Measurements from ENCODE around the gene SLC38A8. TPM values are rescaled to one million over a fixed set of nuclear protein-coding genes. Genes with fewer than 3 reads are reported as not detected.

SLC38A8 gene
- total RNA-seq, 2 donors from 2014 or later, result not detected

- no peak for DNase-seq
- intact Hi-C loops (cut with DNase I), result loop anchor here in 1 of 2 donors (5.0 to 10.0 kb wide), 2 partner anchors 95 to 518 kb away; no protein-coding TSS in a partner anchor
Observed at GRCh38 chr16:83967091-83967490, 75.5 kb downstream of the SLC38A8 start.

GRCh38 chr16:83966153-83966696 is 76.4 kb downstream of the SLC38A8 start:
- DNase-seq, result peak; percentile 11
- no peak for ATAC-seq
- intact Hi-C loops (cut with DNase I), result loop anchor here in 1 of 2 donors (5.0 to 10.0 kb wide), 2 partner anchors 96 to 519 kb away; no protein-coding TSS in a partner anchor

More at GRCh38 chr16:83967091-83967490, 75.5 kb downstream of the SLC38A8 start:
- no peak for ATAC-seq

GRCh38 chr16:83965444-83966152 is 77.0 kb downstream of the SLC38A8 start:
- DNase-seq (peak; percentile 25), ATAC-seq (no peak)
- intact Hi-C loops (cut with DNase I), result loop anchor here in 1 of 2 donors (5.0 to 10.0 kb wide), 2 partner anchors 97 to 519 kb away; no protein-coding TSS in a partner anchor

GRCh38 chr16:83964684-83965443 is 77.7 kb downstream of the SLC38A8 start:
- no peak for ATAC-seq
- DNase-seq, result peak; percentile 13
- intact Hi-C loops (cut with DNase I), result loop anchor here in 1 of 2 donors (5.0 to 10.0 kb wide), 2 partner anchors 97 to 520 kb away; no protein-coding TSS in a partner anchor

GRCh38 chr16:83963277-83964119 is 79.1 kb downstream of the SLC38A8 start:
- DNase-seq, result peak; percentile 0
- ATAC-seq, result no peak
- intact Hi-C loops (cut with DNase I), result loop anchor here in 1 of 2 donors (10.0 kb wide), 1 partner anchor 521 kb away; no protein-coding TSS in a partner anchor

GRCh38 chr16:83961591-83961990 is 81.0 kb downstream of the SLC38A8 start:
- no peak for ATAC-seq
- intact Hi-C loops (cut with DNase I), result loop anchor here in 1 of 2 donors (10.0 kb wide), 1 partner anchor 523 kb away; no protein-coding TSS in a partner anchor
- no peak for DNase-seq

- DNase-seq (no peak), ATAC-seq (no peak)
- intact Hi-C loops (cut with DNase I), result loop anchor here in 1 of 2 donors (10.0 kb wide), 1 partner anchor 524 kb away; no protein-coding TSS in a partner anchor
Observed at GRCh38 chr16:83960521-83961249, 81.9 kb downstream of the SLC38A8 start.

Other genes with a start within 250 kb of the SLC38A8 start
- 100 to 1,000 TPM; 145 to 160 TPM for gene HSBP1, start 234.8 kb downstream of the SLC38A8 start, total RNA-seq
- 10 to 100 TPM; 27.0 to 36.3 TPM for gene MLYCD, start 143.7 kb downstream of the SLC38A8 start, total RNA-seq
- gene OSGIN1, start 89.6 kb downstream of the SLC38A8 start, total RNA-seq, result 1 to 10 TPM; 7.0 to 8.3 TPM
- under 1 TPM in 1 of 2 donors, not detected in 1; 0.91 TPM for gene NECAB2, start 74.6 kb downstream of the SLC38A8 start, total RNA-seq
- gene MBTPS1, start 74.1 kb upstream of the SLC38A8 start, total RNA-seq, result 10 to 100 TPM; 71.5 to 93.6 TPM
- 10 to 100 TPM; 21.6 to 34.1 TPM for gene HSDL1, start 102.4 kb upstream of the SLC38A8 start, total RNA-seq
- not detected for gene DNAAF1, start 102.5 kb upstream of the SLC38A8 start, total RNA-seq
- 10 to 100 TPM; 27.9 to 33.6 TPM for gene TAF1C, start 144.3 kb upstream of the SLC38A8 start, total RNA-seq
- gene ADAD2, start 148.4 kb upstream of the SLC38A8 start, total RNA-seq, result under 1 TPM in 1 of 2 donors, not detected in 1; 0.59 TPM
- not detected for gene KCNG4, start 197.2 kb upstream of the SLC38A8 start, total RNA-seq

All from left cardiac atrium (tissue), 4 donors.